Measurements from ENCODE around the gene RILP.

DNA sequence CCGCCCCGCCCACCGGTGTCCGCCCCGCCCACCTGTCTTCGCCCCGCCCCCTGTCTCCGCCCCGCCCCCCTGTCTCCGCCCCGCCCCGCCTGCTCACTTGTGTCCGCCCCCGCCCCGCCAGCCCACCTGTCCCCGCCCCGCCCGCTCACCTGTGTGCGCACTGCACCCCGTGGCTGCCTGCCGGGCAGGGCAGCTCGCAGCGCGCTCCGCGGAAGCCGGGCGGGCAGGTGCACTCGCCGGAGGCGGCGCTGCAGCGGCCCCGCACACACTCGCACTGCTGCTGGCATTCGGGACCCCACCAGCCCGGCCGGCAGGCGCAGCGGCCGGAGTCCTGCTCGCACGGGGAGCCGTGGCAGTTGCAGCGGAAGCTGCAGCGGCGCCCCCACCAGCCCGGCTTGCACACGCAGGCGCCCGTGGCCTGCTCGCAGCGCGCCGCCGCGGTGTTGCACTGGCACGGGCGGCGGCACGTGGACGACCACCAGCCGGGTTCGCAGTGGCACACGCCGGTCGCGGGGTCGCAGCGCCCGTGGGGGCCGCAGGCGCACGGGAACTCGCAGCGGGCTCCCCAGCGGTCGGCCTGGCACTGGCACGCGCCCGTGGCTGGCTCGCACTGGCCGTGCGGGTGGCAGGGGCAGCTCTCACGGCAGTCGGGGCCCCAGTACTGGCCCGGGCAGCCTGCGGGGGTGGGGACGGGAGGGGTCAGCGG is 6.2 kb downstream of the RILP start:
- TF ChIP-seq, protein P1, sequence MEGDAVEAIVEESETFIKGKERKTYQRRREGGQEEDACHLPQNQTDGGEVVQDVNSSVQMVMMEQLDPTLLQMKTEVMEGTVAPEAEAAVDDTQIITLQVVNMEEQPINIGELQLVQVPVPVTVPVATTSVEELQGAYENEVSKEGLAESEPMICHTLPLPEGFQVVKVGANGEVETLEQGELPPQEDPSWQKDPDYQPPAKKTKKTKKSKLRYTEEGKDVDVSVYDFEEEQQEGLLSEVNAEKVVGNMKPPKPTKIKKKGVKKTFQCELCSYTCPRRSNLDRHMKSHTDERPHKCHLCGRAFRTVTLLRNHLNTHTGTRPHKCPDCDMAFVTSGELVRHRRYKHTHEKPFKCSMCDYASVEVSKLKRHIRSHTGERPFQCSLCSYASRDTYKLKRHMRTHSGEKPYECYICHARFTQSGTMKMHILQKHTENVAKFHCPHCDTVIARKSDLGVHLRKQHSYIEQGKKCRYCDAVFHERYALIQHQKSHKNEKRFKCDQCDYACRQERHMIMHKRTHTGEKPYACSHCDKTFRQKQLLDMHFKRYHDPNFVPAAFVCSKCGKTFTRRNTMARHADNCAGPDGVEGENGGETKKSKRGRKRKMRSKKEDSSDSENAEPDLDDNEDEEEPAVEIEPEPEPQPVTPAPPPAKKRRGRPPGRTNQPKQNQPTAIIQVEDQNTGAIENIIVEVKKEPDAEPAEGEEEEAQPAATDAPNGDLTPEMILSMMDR (IDR thresholded peaks at IDR 0.05), result no peak
- TF ChIP-seq POLR2A (IDR thresholded peaks at IDR 0.05), result no peak

All from lower leg skin (tissue), 3 donors.